ENCODE results near the gene LRCH3.

Gene LRCH3

GRCh38 chr3:197750858-197751737 is 40.0 kb upstream of the LRCH3 start:
- H3K4me1 ChIP-seq (ENCODE audit: low read depth, poor library complexity, severe bottlenecking) = peaks cover 37% of the 10 kb centered on the region
- peak overlapping the region; percentile 38; the same call in 1 of the 2 replicates for H3K9ac ChIP-seq
- H2AFZ ChIP-seq (ENCODE audit: low read depth) = peak overlapping the region; percentile 87; the same call in 1 of the 2 replicates

GRCh38 chr3:197752107-197752506 is 38.9 kb upstream of the LRCH3 start:
- peaks cover 43% of the 10 kb centered on the region for H3K79me2 ChIP-seq (ENCODE audit: insufficient read depth, low read depth)
- H4K20me1 ChIP-seq (ENCODE audit: insufficient read depth) = peaks cover 28% of the 10 kb centered on the region
- peak overlapping the region; percentile 38; the same call in 1 of the 2 replicates for H3K9ac ChIP-seq
- no peak overlapping the region for H3K4me3 ChIP-seq (IDR thresholded peaks at IDR 0.05; ENCODE audit: insufficient read depth, low read depth, low read length)
- no peak overlapping the region for H3K27ac ChIP-seq
- no peaks in the 10 kb centered on the region for H3K27me3 ChIP-seq (ENCODE audit: insufficient read depth, low read depth)
- H3K4me1 ChIP-seq (ENCODE audit: low read depth, poor library complexity, severe bottlenecking) = peaks cover 32% of the 10 kb centered on the region
- H3K36me3 ChIP-seq (ENCODE audit: insufficient read depth) = no peaks in the 10 kb centered on the region
- TF ChIP-seq, protein P1, sequence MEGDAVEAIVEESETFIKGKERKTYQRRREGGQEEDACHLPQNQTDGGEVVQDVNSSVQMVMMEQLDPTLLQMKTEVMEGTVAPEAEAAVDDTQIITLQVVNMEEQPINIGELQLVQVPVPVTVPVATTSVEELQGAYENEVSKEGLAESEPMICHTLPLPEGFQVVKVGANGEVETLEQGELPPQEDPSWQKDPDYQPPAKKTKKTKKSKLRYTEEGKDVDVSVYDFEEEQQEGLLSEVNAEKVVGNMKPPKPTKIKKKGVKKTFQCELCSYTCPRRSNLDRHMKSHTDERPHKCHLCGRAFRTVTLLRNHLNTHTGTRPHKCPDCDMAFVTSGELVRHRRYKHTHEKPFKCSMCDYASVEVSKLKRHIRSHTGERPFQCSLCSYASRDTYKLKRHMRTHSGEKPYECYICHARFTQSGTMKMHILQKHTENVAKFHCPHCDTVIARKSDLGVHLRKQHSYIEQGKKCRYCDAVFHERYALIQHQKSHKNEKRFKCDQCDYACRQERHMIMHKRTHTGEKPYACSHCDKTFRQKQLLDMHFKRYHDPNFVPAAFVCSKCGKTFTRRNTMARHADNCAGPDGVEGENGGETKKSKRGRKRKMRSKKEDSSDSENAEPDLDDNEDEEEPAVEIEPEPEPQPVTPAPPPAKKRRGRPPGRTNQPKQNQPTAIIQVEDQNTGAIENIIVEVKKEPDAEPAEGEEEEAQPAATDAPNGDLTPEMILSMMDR (conservative IDR thresholded peaks at IDR 0.05; ENCODE audit: low read depth, low read length) = no peak
- no peak overlapping the region for H2AFZ ChIP-seq (ENCODE audit: low read depth)
- H3K4me2 ChIP-seq = peak overlapping the region; percentile 79

More at GRCh38 chr3:197750858-197751737, 40.0 kb upstream of the LRCH3 start:
- TF ChIP-seq, protein P1 (conservative IDR thresholded peaks at IDR 0.05; ENCODE audit: low read depth, low read length) = no peak
- H3K79me2 ChIP-seq (ENCODE audit: insufficient read depth, low read depth) = peaks cover 43% of the 10 kb centered on the region
- peak overlapping the region; percentile 31; the same call in 1 of the 2 replicates for H3K27ac ChIP-seq
- H3K36me3 ChIP-seq (ENCODE audit: insufficient read depth) = no peaks in the 10 kb centered on the region
- H3K27me3 ChIP-seq (ENCODE audit: insufficient read depth, low read depth) = no peaks in the 10 kb centered on the region
- H4K20me1 ChIP-seq (ENCODE audit: insufficient read depth) = peaks cover 28% of the 10 kb centered on the region
- H3K4me3 ChIP-seq (IDR thresholded peaks at IDR 0.05; ENCODE audit: insufficient read depth, low read depth, low read length) = peak overlapping the region; percentile 66
- H3K4me2 ChIP-seq = peak overlapping the region; percentile 79

- Histone ChIP-seq H3K27ac (no peak overlapping the region), H3K4me3 (IDR thresholded peaks at IDR 0.05; ENCODE audit: insufficient read depth, low read depth, low read length) (no peak overlapping the region), H3K4me2 (peak overlapping the region; percentile 79; the same call in 1 of the 2 replicates), H3K36me3 (ENCODE audit: insufficient read depth) (no peaks in the 10 kb centered on the region), H3K27me3 (ENCODE audit: insufficient read depth, low read depth) (no peaks in the 10 kb centered on the region), H3K9ac (no peak overlapping the region), H3K79me2 (ENCODE audit: insufficient read depth, low read depth) (peaks cover 43% of the 10 kb centered on the region), H4K20me1 (ENCODE audit: insufficient read depth) (peaks cover 28% of the 10 kb centered on the region), H3K4me1 (ENCODE audit: low read depth, poor library complexity, severe bottlenecking) (peaks cover 32% of the 10 kb centered on the region), H2AFZ (ENCODE audit: low read depth) (no peak overlapping the region)
- TF ChIP-seq, protein P1 (conservative IDR thresholded peaks at IDR 0.05; ENCODE audit: low read depth, low read length) = no peak
These were observed 37.8 kb upstream of the LRCH3 start for GRCh38 chr3:197753263-197753662.

GRCh38 chr3:197756704-197757103 is 34.4 kb upstream of the LRCH3 start:
- Histone ChIP-seq H3K4me3 (IDR thresholded peaks at IDR 0.05; ENCODE audit: insufficient read depth, low read depth, low read length) (no peak overlapping the region), H2AFZ (ENCODE audit: low read depth) (no peak overlapping the region), H3K4me1 (ENCODE audit: low read depth, poor library complexity, severe bottlenecking) (peaks cover 24% of the 10 kb centered on the region), H4K20me1 (ENCODE audit: insufficient read depth) (peaks cover 23% of the 10 kb centered on the region), H3K4me2 (no peak overlapping the region), H3K79me2 (ENCODE audit: insufficient read depth, low read depth) (peaks cover 37% of the 10 kb centered on the region), H3K9ac (no peak overlapping the region), H3K27me3 (ENCODE audit: insufficient read depth, low read depth) (no peaks in the 10 kb centered on the region), H3K36me3 (ENCODE audit: insufficient read depth) (no peaks in the 10 kb centered on the region; the same call in 1 of the 2 replicates), H3K27ac (no peak overlapping the region)
- TF ChIP-seq, protein P1 (conservative IDR thresholded peaks at IDR 0.05; ENCODE audit: low read depth, low read length) = no peak

Measured in KMS-11 (cell line).